Vagina (tissue), 2 donors: ENCODE data around the gene CRB1.

Experiments
- CTCF ChIP-seq, 3 experiments: fragments of 450-650 bp in 2 of 3; fragments of 200-600 bp in 1 of 3; sonication (generic) in 1 of 3; IDR thresholded peaks; one replicate each; pipeline ENCODE4 v1.5.1; 2017 to 2019; ENCODE audit warnings: antibody characterized with exemption in 3 of 3, mild to moderate bottlenecking in 2 of 3, moderate library complexity in 2 of 3
- POLR2A ChIP-seq, 2 donors: fragments of 450-650 bp; IDR thresholded peaks; one replicate each; pipeline ENCODE4 v1.6.1; 2017; ENCODE audit warnings: antibody characterized with exemption in 2 of 2, mild to moderate bottlenecking in 2 of 2, moderate library complexity in 2 of 2
- POLR2AphosphoS5 ChIP-seq, 2 donors: sonication (generic); formaldehyde crosslinking; IDR thresholded peaks; one replicate each; pipeline ENCODE4 v1.9.0; 2017; ENCODE audit warnings: antibody characterized with exemption in 2 of 2, mild to moderate bottlenecking in 2 of 2, low read depth in 1 of 2; ENCODE audit not compliant: insufficient read depth in 1 of 2

GRCh38 chr1:197319631-197320030 is 51.6 kb downstream of the CRB1 start:
- TF ChIP-seq CTCF (IDR thresholded peaks at IDR 0.05) (no peak), POLR2AphosphoS5 (IDR thresholded peaks at IDR 0.05; ENCODE audit: insufficient read depth in 1 of 2, low read depth in 1 of 2) (no peak), POLR2A (IDR thresholded peaks at IDR 0.05) (no peak)
